Gastrocnemius medialis (tissue), 4 donors: Measurements from ENCODE around the gene HLA-DPA1. TPM values are rescaled to one million over a fixed set of nuclear protein-coding genes. Genes with fewer than 3 reads are reported as not detected.

Source experiments
- ATAC-seq, 2 donors: fragments of 150-250 bp; one replicate each; pipeline ENCODE4 v1.9.1; 2016
- DNase-seq, 2 donors: peaks; one replicate each; pipeline ENCODE4 v3.0.0-alpha.2; 2019
- H3K27ac ChIP-seq, 4 donors: fragments of 200-600 bp; sonication (generic); 1 replicate in 1 of 4; 2 replicates in 3 of 4; pipeline ENCODE4 v1.5.1; 2016 to 2018; ENCODE audit warnings: mild to moderate bottlenecking in 2 of 4, moderate library complexity in 1 of 4
- H3K27me3 ChIP-seq, 3 donors: fragments of 200-600 bp; sonication (generic) in 2 of 3; 1 replicate in 1 of 3; 2 replicates in 2 of 3; pipeline versions ENCODE4 v1.5.1 to v1.6.0; 2016 to 2019; ENCODE audit warnings: mild to moderate bottlenecking in 1 of 3, moderate library complexity in 1 of 3
- H3K36me3 ChIP-seq, 2 donors: fragments of 200-600 bp; sonication (generic) in 1 of 2; one replicate each; pipeline ENCODE4 v1.5.1; 2017 to 2018
- H3K4me1 ChIP-seq, 2 donors: fragments of 200-600 bp; sonication (generic) in 1 of 2; one replicate each; pipeline ENCODE4 v1.5.1; 2016 to 2017; ENCODE audit warnings: mild to moderate bottlenecking in 2 of 2
- H3K4me3 ChIP-seq, 4 donors: fragments of 200-600 bp; sonication (generic) in 3 of 4; 1 replicate in 1 of 4; 2 replicates in 3 of 4; pipeline ENCODE4 v1.5.1; 2016 to 2019; ENCODE audit warnings: mild to moderate bottlenecking in 2 of 4
- H3K9me3 ChIP-seq, 3 donors: fragments of 200-600 bp; sonication (generic) in 2 of 3; 1 replicate in 1 of 3; 2 replicates in 2 of 3; pipeline ENCODE4 v1.5.1; 2016 to 2019
- CTCF ChIP-seq, 5 experiments: fragments of 450-650 bp in 3 of 5; fragments of 200-600 bp in 2 of 5; sonication (generic) in 2 of 5; IDR thresholded peaks in 4 of 5; conservative IDR thresholded peaks in 1 of 5; 1 replicate in 4 of 5; 2 replicates in 1 of 5; pipeline ENCODE4 v1.5.1; 2016 to 2019; ENCODE audit warnings: antibody characterized with exemption in 5 of 5, mild to moderate bottlenecking in 3 of 5, moderate library complexity in 3 of 5
- POLR2A ChIP-seq, 2 donors: fragments of 450-650 bp; IDR thresholded peaks; one replicate each; pipeline ENCODE4 v1.6.1; 2017; ENCODE audit warnings: antibody characterized with exemption in 2 of 2, mild to moderate bottlenecking in 2 of 2, moderate library complexity in 2 of 2
- in situ Hi-C, 4 donors: fragments of 200-750 bp; cut with MboI; loops; one replicate each; pipeline versions ENCODE4 v1.15.0 to v1.8.0; 2017; ENCODE audit warnings: low sequenced_read_pairs in 4 of 4
- intact Hi-C: fragments of 100-400 bp; cut with DNase I; formaldehyde crosslinking; loops from one replicate; pipeline ENCODE4 v1.15.1; 2023; ENCODE audit warnings: low total_unique reads
- total RNA-seq, 4 donors: library from RNA; depleted of rRNA; stranded (reverse); fragments of >200 nt; gene quantifications; one replicate each; pipeline versions ENCODE4 v1.1.0 to v1.2.3, GENCODE V29; 2016

Gene HLA-DPA1
- total RNA-seq, 4 donors from 2014 or later, result 6.8 to 51.8 (median 23.4) TPM

GRCh38 chr6:33050014-33050810, 23.2 kb downstream of the HLA-DPA1 start:
- Histone ChIP-seq H3K36me3 (no peaks in the 10 kb centered on the region), H3K27me3 (no peaks in the 10 kb centered on the region), H3K4me3 (no peak overlapping the region), H3K9me3 (no peaks in the 10 kb centered on the region), H3K4me1 (no peaks in the 10 kb centered on the region), H3K27ac (no peak overlapping the region)
- TF ChIP-seq POLR2A (IDR thresholded peaks at IDR 0.05) (no peak), CTCF (IDR thresholded peaks at IDR 0.05 in 4 of 5, conservative IDR thresholded peaks at IDR 0.05 in 1 of 5) (no peak)
- intact Hi-C loops, result no loop called here
- DNase-seq (no peak), ATAC-seq (no peak)
- in situ Hi-C loops, result no loop called here

- in situ Hi-C loops, result no loop called here
- no peaks in the 10 kb centered on the region for H3K27me3 ChIP-seq
- H3K4me1 ChIP-seq, result no peaks in the 10 kb centered on the region
- intact Hi-C loops, result no loop called here
- ATAC-seq, result no peak
- no peak for DNase-seq
- H3K9me3 ChIP-seq, result no peaks in the 10 kb centered on the region
- H3K27ac ChIP-seq, result no peak overlapping the region
- no peak overlapping the region for H3K4me3 ChIP-seq
- TF ChIP-seq CTCF (IDR thresholded peaks at IDR 0.05 in 4 of 5, conservative IDR thresholded peaks at IDR 0.05 in 1 of 5), result no peak
- TF ChIP-seq POLR2A (IDR thresholded peaks at IDR 0.05), result no peak
- H3K36me3 ChIP-seq, result no peaks in the 10 kb centered on the region
Measured at GRCh38 chr6:33049323-33050013, 24.0 kb downstream of the HLA-DPA1 start.

GRCh38 chr6:33040157-33040556, 33.3 kb downstream of the HLA-DPA1 start:
- in situ Hi-C loops, result no loop called here
- Histone ChIP-seq H3K27ac (no peak overlapping the region), H3K9me3 (no peaks in the 10 kb centered on the region), H3K4me3 (no peak overlapping the region), H3K36me3 (no peaks in the 10 kb centered on the region), H3K4me1 (no peaks in the 10 kb centered on the region), H3K27me3 (peaks cover 0 to 4% (median 0%) of the 10 kb centered on the region in 3 donors)
- intact Hi-C loops, result no loop called here
- DNase-seq, result no peak
- TF ChIP-seq CTCF (IDR thresholded peaks at IDR 0.05 in 4 of 5, conservative IDR thresholded peaks at IDR 0.05 in 1 of 5), result no peak
- no peak for TF ChIP-seq POLR2A (IDR thresholded peaks at IDR 0.05)
- ATAC-seq, result no peak

GRCh38 chr6:33036535-33036934, 36.9 kb downstream of the HLA-DPA1 start:
- Histone ChIP-seq H3K27me3 (peaks cover 0 to 16% (median 0%) of the 10 kb centered on the region in 3 donors), H3K36me3 (no peaks in the 10 kb centered on the region), H3K4me3 (no peak overlapping the region), H3K27ac (no peak overlapping the region), H3K9me3 (no peaks in the 10 kb centered on the region), H3K4me1 (no peaks in the 10 kb centered on the region)
- ATAC-seq, result no peak
- no peak for TF ChIP-seq POLR2A (IDR thresholded peaks at IDR 0.05)
- TF ChIP-seq CTCF (IDR thresholded peaks at IDR 0.05 in 4 of 5, conservative IDR thresholded peaks at IDR 0.05 in 1 of 5), result no peak
- in situ Hi-C loops (no loop called here), intact Hi-C loops (no loop called here)
- no peak for DNase-seq
